SK-N-SH (cell line): ENCODE measurements around the gene CEP78. TPM values are rescaled to one million over a fixed set of nuclear protein-coding genes. Genes with fewer than 3 reads are reported as not detected.

Experiments used
- CTCF ChIA-PET: fragments of 300-600, 350-600 bp; formaldehyde crosslinking; extraction: SDS; loops from one replicate; lab custom pipeline; 2021; lab: Yijun Ruan, JAX
- POLR2A ChIA-PET: fragments of 350-600 bp; sonication (Branson Sonifier 250); formaldehyde crosslinking; extraction: SDS; loops from one replicate; lab custom pipeline; 2020; ENCODE audit warnings: antibody characterized with exemption, inconsistent platforms; lab: Yijun Ruan, JAX
- DNase-seq: peaks from one replicate; pipeline ENCODE4 v3.0.0; 2012
- H2AFZ ChIP-seq: fragments of 200-600 bp; sonication (generic); 2 replicates; pipeline ENCODE4 v1.8.1; 2016; ENCODE audit warnings: antibody characterized with exemption, mild to moderate bottlenecking, low read depth
- H3F3A ChIP-seq: fragments of 200-600 bp; sonication (generic); replicated peaks from 2 replicates; pipeline ENCODE3; 2016; ENCODE audit warnings: antibody characterized with exemption, mild to moderate bottlenecking; ENCODE audit not compliant: insufficient read depth
- H3K27ac ChIP-seq, 2 experiments: fragments of 200-500 bp in 1 of 2; fragments of 200-600 bp in 1 of 2; sonication (Bioruptor generic) in 1 of 2; sonication (generic), shearing (Covaris generic) in 1 of 2; 2 replicates each; pipeline versions ENCODE4 v1.5.1 to v1.6.1; 2014 to 2016; ENCODE audit warnings: low read depth in 2 of 2, inconsistent platforms in 1 of 2, low read length in 1 of 2, mild to moderate bottlenecking in 1 of 2, mixed read lengths in 1 of 2
- H3K27me3 ChIP-seq: fragments of 200-600 bp; sonication (generic), shearing (Covaris generic); 2 replicates; pipeline ENCODE4 v1.6.1; 2016; ENCODE audit warnings: mixed run types; ENCODE audit not compliant: insufficient read depth
- H3K36me3 ChIP-seq, 2 experiments: fragments of 200-500 bp in 1 of 2; fragments of 200-600 bp in 1 of 2; sonication (Bioruptor generic) in 1 of 2; sonication (generic) in 1 of 2; replicated peaks in 1 of 2; 2 replicates each; pipeline versions ENCODE3 to v1.5.1; 2014 to 2016; ENCODE audit warnings: low read length in 1 of 2, mild to moderate bottlenecking in 1 of 2; ENCODE audit not compliant: insufficient read depth in 2 of 2, control insufficient read depth in 1 of 2
- H3K4me1 ChIP-seq, 2 experiments: fragments of 200-500 bp in 1 of 2; fragments of 200-600 bp in 1 of 2; sonication (Bioruptor generic) in 1 of 2; sonication (generic), shearing (Covaris generic) in 1 of 2; 2 replicates each; pipeline versions ENCODE4 v1.5.1 to v1.6.1; 2014 to 2016; ENCODE audit warnings: low read depth in 1 of 2, low read length in 1 of 2, mixed run types in 1 of 2; ENCODE audit not compliant: insufficient read depth in 2 of 2, control insufficient read depth in 1 of 2
- H3K4me2 ChIP-seq: fragments of 200-600 bp; sonication (generic), shearing (Covaris generic); 2 replicates; pipeline ENCODE4 v1.6.1; 2017; ENCODE audit warnings: mixed run types
- H3K4me3 ChIP-seq, 2 experiments: fragments of 200-500 bp in 1 of 2; fragments of 200-600 bp in 1 of 2; sonication (Bioruptor generic) in 1 of 2; sonication (generic), shearing (Covaris generic) in 1 of 2; 2 replicates each; pipeline versions ENCODE4 v1.5.1 to v1.8.1; 2014 to 2016; ENCODE audit warnings: low read depth in 2 of 2, inconsistent platforms in 1 of 2, low read length in 1 of 2, mild to moderate bottlenecking in 1 of 2, mixed read lengths in 1 of 2, moderate library complexity in 1 of 2
- H3K79me2 ChIP-seq: fragments of 200-600 bp; sonication (generic); 2 replicates; pipeline ENCODE4 v1.8.1; 2017; ENCODE audit warnings: mild to moderate bottlenecking; ENCODE audit not compliant: insufficient read depth
- H3K9ac ChIP-seq: fragments of 200-600 bp; sonication (generic); 2 replicates; pipeline ENCODE4 v1.6.1; 2017; ENCODE audit warnings: mixed run types
- H3K9me2 ChIP-seq: fragments of 200-600 bp; sonication (generic); 2 replicates; pipeline ENCODE4 v1.6.1; 2017; ENCODE audit warnings: mixed run types
- H3K9me3 ChIP-seq: fragments of 200-600 bp; sonication (generic); 2 replicates; pipeline ENCODE4 v1.6.1; 2017; ENCODE audit warnings: mixed run types, mild to moderate bottlenecking, moderate library complexity
- H4K20me1 ChIP-seq: fragments of 200-600 bp; sonication (generic); 2 replicates; pipeline ENCODE4 v1.6.1; 2017; ENCODE audit warnings: mild to moderate bottlenecking, mixed run types; ENCODE audit not compliant: insufficient read depth
- CHD2 ChIP-seq: fragments of 150-350 bp; IDR thresholded peaks from 2 replicates; pipeline ENCODE4 v1.6.1; 2018; ENCODE audit warnings: low read length; ENCODE audit not compliant: partially characterized antibody
- EZH2phosphoT487 ChIP-seq: fragments of 200-600 bp; sonication (generic); IDR thresholded peaks from 2 replicates; pipeline ENCODE4 v1.6.1; 2017; ENCODE audit warnings: low read depth, mixed run types, mild to moderate bottlenecking, antibody characterized with exemption, moderate library complexity, borderline replicate concordance
- FOSL2 ChIP-seq: IDR thresholded peaks from 2 replicates; pipeline ENCODE4 v1.4.0; 2012; ENCODE audit warnings: low read depth, mild to moderate bottlenecking, moderate library complexity, borderline replicate concordance
- FOXM1 ChIP-seq: IDR thresholded peaks from 2 replicates; pipeline ENCODE4 v1.4.0; 2012; ENCODE audit warnings: low read depth, mild to moderate bottlenecking
- GABPA ChIP-seq: IDR thresholded peaks from 2 replicates; pipeline ENCODE4 v1.4.0; 2012; ENCODE audit warnings: low read depth, mild to moderate bottlenecking
- JUND ChIP-seq: IDR thresholded peaks from 2 replicates; pipeline ENCODE4 v1.4.0; 2012
- MXI1 ChIP-seq: IDR thresholded peaks from 2 replicates; pipeline ENCODE4 v1.6.1; 2012; ENCODE audit warnings: mild to moderate bottlenecking, low read depth, low read length, improper control_type of control experiment
- NFIC ChIP-seq: IDR thresholded peaks from 2 replicates; pipeline ENCODE4 v1.4.0; 2012; ENCODE audit warnings: borderline replicate concordance
- SMC3 ChIP-seq: IDR thresholded peaks from 2 replicates; pipeline ENCODE4 v1.6.1; 2012; ENCODE audit warnings: low read depth, low read length, improper control_type of control experiment
- TAF1 ChIP-seq: IDR thresholded peaks from 2 replicates; pipeline ENCODE4 v1.6.1; 2012; ENCODE audit warnings: low read depth, mild to moderate bottlenecking, low read length, moderate library complexity, borderline replicate concordance
- TCF12 ChIP-seq: IDR thresholded peaks from 2 replicates; pipeline ENCODE4 v1.4.0; 2012
- WGBS: methylation state at CpG from one replicate; pipeline ENCODE4 v1.1.6; 2017; ENCODE audit warnings: low lambda C conversion rate; 5-methylcytosine and 5-hydroxymethylcytosine counted together
- polyA plus RNA-seq, 3 experiments: library from polyadenylated mRNA; depleted of rRNA; stranded (reverse); fragments of >200 nt; gene quantifications; 2 replicates each; pipeline ENCODE4 v1.2.3, GENCODE V29; 2012
- TF ChIP-seq, protein P1 (sequence below): fragments of 200-600 bp; sonication (generic); IDR thresholded peaks from 2 replicates; pipeline ENCODE4 v1.6.1; 2017; ENCODE audit warnings: antibody characterized with exemption, mild to moderate bottlenecking, moderate library complexity
- TF ChIP-seq, protein P2 (sequence below): IDR thresholded peaks from 2 replicates; pipeline ENCODE4 v1.6.1; 2012; ENCODE audit warnings: mild to moderate bottlenecking, low read depth, low read length, moderate library complexity
- TF ChIP-seq, protein P3 (sequence below): IDR thresholded peaks from 2 replicates; pipeline ENCODE4 v1.4.0; 2012; ENCODE audit warnings: low read depth, borderline replicate concordance
- TF ChIP-seq, protein P4 (sequence below): IDR thresholded peaks from 2 replicates; pipeline ENCODE4 v1.4.0; 2012; ENCODE audit warnings: low read depth
- TF ChIP-seq, protein P5 (sequence below): IDR thresholded peaks from 2 replicates; pipeline ENCODE4; 2012
- TF ChIP-seq, protein P6 (sequence below): fragments of 150-350 bp; IDR thresholded peaks from 2 replicates; pipeline ENCODE4 v1.6.1; 2017; ENCODE audit warnings: antibody characterized with exemption, low read length, low read depth, borderline replicate concordance
- TF ChIP-seq, protein P7 (sequence below): fragments of 150-350 bp; IDR thresholded peaks from 2 replicates; pipeline ENCODE4 v1.6.1; 2016; ENCODE audit warnings: mild to moderate bottlenecking, low read depth, low read length

The CEP78 gene
- polyA plus RNA-seq, 1 of the 3 experiments (the other 2 are of a cell fraction): 6.2 TPM

DNA sequence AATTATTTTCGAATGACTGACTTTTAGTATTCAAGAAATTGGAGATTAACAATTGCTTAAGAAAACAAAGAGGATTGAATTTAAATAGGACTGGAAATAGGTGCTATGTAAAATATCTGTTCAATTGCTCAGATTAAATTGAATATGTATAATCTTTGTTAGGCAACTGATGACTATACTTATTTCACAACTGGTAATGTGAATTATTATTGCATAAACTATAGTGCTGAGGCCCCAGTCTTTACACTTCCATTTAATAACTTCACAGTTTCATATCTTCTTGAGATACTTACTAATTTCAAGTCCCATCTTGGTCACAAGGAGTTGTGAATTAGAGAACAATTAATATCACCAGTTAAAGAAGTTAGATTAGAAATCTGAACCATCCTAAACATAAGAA lies 16.7 kb downstream of the CEP78 start:
- 96% methylated on average over 1 of the region's 1 CpG for WGBS
- ChIA-PET POLR2A (no interaction called here), CTCF (interaction anchor here (0.9 to 2.0 kb wide), 2 partner anchors 10 to 118 kb away, joined by 3 to 9 read pairs; no protein-coding TSS in a partner anchor)
- Histone ChIP-seq H2AFZ (no peak overlapping the region), H3K4me1 (peaks cover 0 to 6% of the 10 kb centered on the region in 2 experiments; a peak in 1 of 4 replicates), H3K9ac (no peak overlapping the region), H4K20me1 (no peaks in the 10 kb centered on the region), H3K36me3 (peaks cover 56 to 60% of the 10 kb centered on the region in 2 experiments), H3F3A (no peaks in the 10 kb centered on the region), H3K79me2 (no peaks in the 10 kb centered on the region), H3K9me3 (no peaks in the 10 kb centered on the region), H3K9me2 (no peaks in the 10 kb centered on the region), H3K27me3 (no peaks in the 10 kb centered on the region), H3K4me2 (no peak overlapping the region)
- no peak for DNase-seq
- TF ChIP-seq, protein P1, sequence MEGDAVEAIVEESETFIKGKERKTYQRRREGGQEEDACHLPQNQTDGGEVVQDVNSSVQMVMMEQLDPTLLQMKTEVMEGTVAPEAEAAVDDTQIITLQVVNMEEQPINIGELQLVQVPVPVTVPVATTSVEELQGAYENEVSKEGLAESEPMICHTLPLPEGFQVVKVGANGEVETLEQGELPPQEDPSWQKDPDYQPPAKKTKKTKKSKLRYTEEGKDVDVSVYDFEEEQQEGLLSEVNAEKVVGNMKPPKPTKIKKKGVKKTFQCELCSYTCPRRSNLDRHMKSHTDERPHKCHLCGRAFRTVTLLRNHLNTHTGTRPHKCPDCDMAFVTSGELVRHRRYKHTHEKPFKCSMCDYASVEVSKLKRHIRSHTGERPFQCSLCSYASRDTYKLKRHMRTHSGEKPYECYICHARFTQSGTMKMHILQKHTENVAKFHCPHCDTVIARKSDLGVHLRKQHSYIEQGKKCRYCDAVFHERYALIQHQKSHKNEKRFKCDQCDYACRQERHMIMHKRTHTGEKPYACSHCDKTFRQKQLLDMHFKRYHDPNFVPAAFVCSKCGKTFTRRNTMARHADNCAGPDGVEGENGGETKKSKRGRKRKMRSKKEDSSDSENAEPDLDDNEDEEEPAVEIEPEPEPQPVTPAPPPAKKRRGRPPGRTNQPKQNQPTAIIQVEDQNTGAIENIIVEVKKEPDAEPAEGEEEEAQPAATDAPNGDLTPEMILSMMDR: no peak
- TF ChIP-seq SMC3: no peak
- TF ChIP-seq, all 33 proteins: peak for 0
- Histone ChIP-seq H3K27ac (no peak overlapping the region), H3K4me3 (no peak overlapping the region)

DNA sequence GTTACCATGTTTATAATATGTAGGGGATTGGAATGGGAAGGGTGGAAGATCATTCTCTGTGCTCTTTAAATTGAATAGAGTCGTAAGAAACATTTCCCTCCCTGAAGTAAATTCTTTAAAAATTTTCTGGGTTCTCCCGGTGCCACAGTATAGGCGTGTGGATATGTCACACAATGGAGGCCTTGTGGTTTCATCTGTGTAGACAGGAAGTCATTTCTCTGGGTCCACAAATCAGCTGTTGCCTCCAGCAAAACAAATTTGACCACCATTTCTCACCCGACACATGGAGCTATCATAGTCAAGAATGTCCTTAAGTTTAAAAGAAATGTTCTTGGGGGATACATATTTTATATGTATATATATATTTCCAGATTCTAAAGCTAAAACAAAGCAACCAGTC lies 17.4 kb downstream of the CEP78 start:
- Histone ChIP-seq H3K4me3 (no peak overlapping the region), H3F3A (no peaks in the 10 kb centered on the region), H3K27me3 (no peaks in the 10 kb centered on the region), H2AFZ (no peak overlapping the region), H3K9me2 (no peaks in the 10 kb centered on the region), H3K4me2 (no peak overlapping the region), H3K27ac (no peak overlapping the region), H3K36me3 (peaks cover 56 to 60% of the 10 kb centered on the region in 2 experiments), H3K9me3 (no peaks in the 10 kb centered on the region), H3K9ac (no peak overlapping the region), H3K79me2 (no peaks in the 10 kb centered on the region), H4K20me1 (no peaks in the 10 kb centered on the region), H3K4me1 (peaks cover 0 to 6% of the 10 kb centered on the region in 2 experiments; a peak in 1 of 4 replicates)
- TF ChIP-seq, protein P2, sequence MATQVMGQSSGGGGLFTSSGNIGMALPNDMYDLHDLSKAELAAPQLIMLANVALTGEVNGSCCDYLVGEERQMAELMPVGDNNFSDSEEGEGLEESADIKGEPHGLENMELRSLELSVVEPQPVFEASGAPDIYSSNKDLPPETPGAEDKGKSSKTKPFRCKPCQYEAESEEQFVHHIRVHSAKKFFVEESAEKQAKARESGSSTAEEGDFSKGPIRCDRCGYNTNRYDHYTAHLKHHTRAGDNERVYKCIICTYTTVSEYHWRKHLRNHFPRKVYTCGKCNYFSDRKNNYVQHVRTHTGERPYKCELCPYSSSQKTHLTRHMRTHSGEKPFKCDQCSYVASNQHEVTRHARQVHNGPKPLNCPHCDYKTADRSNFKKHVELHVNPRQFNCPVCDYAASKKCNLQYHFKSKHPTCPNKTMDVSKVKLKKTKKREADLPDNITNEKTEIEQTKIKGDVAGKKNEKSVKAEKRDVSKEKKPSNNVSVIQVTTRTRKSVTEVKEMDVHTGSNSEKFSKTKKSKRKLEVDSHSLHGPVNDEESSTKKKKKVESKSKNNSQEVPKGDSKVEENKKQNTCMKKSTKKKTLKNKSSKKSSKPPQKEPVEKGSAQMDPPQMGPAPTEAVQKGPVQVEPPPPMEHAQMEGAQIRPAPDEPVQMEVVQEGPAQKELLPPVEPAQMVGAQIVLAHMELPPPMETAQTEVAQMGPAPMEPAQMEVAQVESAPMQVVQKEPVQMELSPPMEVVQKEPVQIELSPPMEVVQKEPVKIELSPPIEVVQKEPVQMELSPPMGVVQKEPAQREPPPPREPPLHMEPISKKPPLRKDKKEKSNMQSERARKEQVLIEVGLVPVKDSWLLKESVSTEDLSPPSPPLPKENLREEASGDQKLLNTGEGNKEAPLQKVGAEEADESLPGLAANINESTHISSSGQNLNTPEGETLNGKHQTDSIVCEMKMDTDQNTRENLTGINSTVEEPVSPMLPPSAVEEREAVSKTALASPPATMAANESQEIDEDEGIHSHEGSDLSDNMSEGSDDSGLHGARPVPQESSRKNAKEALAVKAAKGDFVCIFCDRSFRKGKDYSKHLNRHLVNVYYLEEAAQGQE: no peak
- TF ChIP-seq, protein P3, sequence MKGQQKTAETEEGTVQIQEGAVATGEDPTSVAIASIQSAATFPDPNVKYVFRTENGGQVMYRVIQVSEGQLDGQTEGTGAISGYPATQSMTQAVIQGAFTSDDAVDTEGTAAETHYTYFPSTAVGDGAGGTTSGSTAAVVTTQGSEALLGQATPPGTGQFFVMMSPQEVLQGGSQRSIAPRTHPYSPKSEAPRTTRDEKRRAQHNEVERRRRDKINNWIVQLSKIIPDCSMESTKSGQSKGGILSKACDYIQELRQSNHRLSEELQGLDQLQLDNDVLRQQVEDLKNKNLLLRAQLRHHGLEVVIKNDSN: no peak
- TF ChIP-seq, protein P4, sequence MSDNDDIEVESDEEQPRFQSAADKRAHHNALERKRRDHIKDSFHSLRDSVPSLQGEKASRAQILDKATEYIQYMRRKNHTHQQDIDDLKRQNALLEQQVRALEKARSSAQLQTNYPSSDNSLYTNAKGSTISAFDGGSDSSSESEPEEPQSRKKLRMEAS: no peak
- TF ChIP-seq MXI1 (no peak), NFIC (no peak), SMC3 (no peak), FOXM1 (no peak), FOSL2 (no peak), CHD2 (no peak), EZH2phosphoT487 (no peak), TCF12 (no peak), JUND (no peak), GABPA (no peak), TAF1 (no peak)
- TF ChIP-seq, protein P5, sequence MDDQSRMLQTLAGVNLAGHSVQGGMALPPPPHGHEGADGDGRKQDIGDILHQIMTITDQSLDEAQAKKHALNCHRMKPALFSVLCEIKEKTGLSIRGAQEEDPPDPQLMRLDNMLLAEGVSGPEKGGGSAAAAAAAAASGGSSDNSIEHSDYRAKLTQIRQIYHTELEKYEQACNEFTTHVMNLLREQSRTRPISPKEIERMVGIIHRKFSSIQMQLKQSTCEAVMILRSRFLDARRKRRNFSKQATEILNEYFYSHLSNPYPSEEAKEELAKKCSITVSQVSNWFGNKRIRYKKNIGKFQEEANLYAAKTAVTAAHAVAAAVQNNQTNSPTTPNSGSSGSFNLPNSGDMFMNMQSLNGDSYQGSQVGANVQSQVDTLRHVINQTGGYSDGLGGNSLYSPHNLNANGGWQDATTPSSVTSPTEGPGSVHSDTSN: no peak
- TF ChIP-seq, protein P6, sequence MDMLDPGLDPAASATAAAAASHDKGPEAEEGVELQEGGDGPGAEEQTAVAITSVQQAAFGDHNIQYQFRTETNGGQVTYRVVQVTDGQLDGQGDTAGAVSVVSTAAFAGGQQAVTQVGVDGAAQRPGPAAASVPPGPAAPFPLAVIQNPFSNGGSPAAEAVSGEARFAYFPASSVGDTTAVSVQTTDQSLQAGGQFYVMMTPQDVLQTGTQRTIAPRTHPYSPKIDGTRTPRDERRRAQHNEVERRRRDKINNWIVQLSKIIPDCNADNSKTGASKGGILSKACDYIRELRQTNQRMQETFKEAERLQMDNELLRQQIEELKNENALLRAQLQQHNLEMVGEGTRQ: no peak
- TF ChIP-seq, protein P7, sequence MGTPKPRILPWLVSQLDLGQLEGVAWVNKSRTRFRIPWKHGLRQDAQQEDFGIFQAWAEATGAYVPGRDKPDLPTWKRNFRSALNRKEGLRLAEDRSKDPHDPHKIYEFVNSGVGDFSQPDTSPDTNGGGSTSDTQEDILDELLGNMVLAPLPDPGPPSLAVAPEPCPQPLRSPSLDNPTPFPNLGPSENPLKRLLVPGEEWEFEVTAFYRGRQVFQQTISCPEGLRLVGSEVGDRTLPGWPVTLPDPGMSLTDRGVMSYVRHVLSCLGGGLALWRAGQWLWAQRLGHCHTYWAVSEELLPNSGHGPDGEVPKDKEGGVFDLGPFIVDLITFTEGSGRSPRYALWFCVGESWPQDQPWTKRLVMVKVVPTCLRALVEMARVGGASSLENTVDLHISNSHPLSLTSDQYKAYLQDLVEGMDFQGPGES: no peak
- WGBS: 94% methylated on average over 4 of the region's 4 CpGs
- DNase-seq: no peak
- CTCF ChIA-PET: interaction anchor here (0.6 to 2.0 kb wide), 3 partner anchors 9 to 116 kb away, joined by 3 to 9 read pairs (median 3); no protein-coding TSS in a partner anchor
- POLR2A ChIA-PET: no interaction called here
